HG03521 (cell line): ENCODE measurements around the gene FGF5.
A peak's percentile ranks its signal among the peaks of the same experiment; 100 is the strongest.

Experiments used
- ATAC-seq: cut with Tn5 transposase; IDR thresholded peaks from one replicate; pipeline ENCODE4 v1.9.1; 2021; ENCODE audit warnings: mild to moderate bottlenecking, moderate library complexity; ENCODE audit not compliant: unreplicated experiment

FGF5 gene

GRCh38 chr4:80335226-80335553 is 68.7 kb downstream of the FGF5 start:
- no peak for ATAC-seq

GRCh38 chr4:80335554-80336358 is 69.3 kb downstream of the FGF5 start, which contains the start of gene CFAP299:
TSS of gene CFAP299 (plus strand) at chr4:80335730.
- peak; percentile 97 for ATAC-seq

DNA sequence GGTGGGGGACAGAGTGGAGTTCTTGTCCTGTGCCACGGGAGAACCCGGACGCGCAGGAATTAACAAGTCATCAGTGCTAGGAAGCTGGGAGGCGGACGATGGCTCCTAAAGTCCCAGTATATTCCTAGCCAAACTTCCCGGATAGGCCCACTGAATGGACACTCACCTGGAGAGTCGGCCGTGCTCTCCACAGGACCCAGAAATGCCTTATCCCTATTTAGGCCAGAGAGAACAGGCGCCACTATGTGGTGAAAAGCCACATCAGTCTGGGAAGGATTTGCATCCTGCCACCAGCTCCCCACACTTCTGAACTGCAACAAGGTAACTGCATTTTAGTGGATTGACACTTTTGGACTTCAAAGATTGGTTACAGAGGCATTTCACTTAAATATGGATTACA is 70.1 kb downstream of the FGF5 start:
- ATAC-seq, result no peak

DNA sequence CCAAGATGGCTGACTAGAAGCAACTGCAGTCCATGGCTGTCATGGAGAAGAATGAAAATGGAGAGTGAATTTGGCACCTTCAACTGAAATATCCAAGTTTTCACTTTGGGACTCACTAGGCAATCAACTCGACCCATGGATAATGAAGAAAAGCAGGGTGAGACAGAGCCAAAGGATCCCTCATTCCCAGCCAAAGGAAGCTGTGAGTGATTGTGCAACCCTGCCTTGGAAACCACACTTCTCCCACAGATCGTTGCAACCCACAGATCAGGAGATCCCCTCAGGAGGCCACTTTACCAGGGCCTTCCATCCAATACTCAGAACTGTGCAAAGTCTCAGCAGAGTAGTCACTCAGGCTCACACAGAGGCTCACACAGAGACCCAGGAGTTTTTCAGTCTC is 73.6 kb downstream of the FGF5 start:
- ATAC-seq, result no peak
